Glomerular visceral epithelial cell (primary cell): Measurements from ENCODE around the gene NDUFB1.

Experiments used
- DNase-seq: peaks from one replicate; pipeline ENCODE4 v3.0.0-alpha.2; 2016; ENCODE audit errors: extremely low spot score

Gene NDUFB1

GRCh38 chr14:92099802-92100201 lies 21.7 kb downstream of the NDUFB1 start:
- no peak for DNase-seq

- DNase-seq = no peak
Observed at GRCh38 chr14:92093320-92093719, 28.2 kb downstream of the NDUFB1 start.

GRCh38 chr14:92088494-92088893 lies 33.0 kb downstream of the NDUFB1 start:
- no peak for DNase-seq

GRCh38 chr14:92074555-92074954 lies 47.0 kb downstream of the NDUFB1 start:
- no peak for DNase-seq
